Stimulated activated CD4-positive, alpha-beta T cell treated with anti-CD3 and anti-CD28 coated beads, Interleukin-15, amount 100 ng/mL, for 24 hours (primary cell): ENCODE measurements around the gene GSTA4.

ENCODE experiments used
- DNase-seq: peaks from one replicate; pipeline ENCODE4 v3.0.0-alpha.2; 2020

GSTA4 gene, protein sequence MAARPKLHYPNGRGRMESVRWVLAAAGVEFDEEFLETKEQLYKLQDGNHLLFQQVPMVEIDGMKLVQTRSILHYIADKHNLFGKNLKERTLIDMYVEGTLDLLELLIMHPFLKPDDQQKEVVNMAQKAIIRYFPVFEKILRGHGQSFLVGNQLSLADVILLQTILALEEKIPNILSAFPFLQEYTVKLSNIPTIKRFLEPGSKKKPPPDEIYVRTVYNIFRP

GRCh38 chr6:52995089-52995912 is at the start of gene GSTA4:
Gene GSTA4, minus strand, starts transcription at chr6:52995284. Its CDS starts 1,041 bp downstream, at chr6:52994243.
- DNase-seq, result peak; percentile 92

GRCh38 chr6:53044572-53044971 is 49.5 kb upstream of the GSTA4 start:
- DNase-seq, result no peak

- DNase-seq, result no peak
These were observed 49.0 kb upstream of the GSTA4 start for GRCh38 chr6:53044071-53044470.

GRCh38 chr6:53043581-53043980 is 48.5 kb upstream of the GSTA4 start:
- no peak for DNase-seq

DNA sequence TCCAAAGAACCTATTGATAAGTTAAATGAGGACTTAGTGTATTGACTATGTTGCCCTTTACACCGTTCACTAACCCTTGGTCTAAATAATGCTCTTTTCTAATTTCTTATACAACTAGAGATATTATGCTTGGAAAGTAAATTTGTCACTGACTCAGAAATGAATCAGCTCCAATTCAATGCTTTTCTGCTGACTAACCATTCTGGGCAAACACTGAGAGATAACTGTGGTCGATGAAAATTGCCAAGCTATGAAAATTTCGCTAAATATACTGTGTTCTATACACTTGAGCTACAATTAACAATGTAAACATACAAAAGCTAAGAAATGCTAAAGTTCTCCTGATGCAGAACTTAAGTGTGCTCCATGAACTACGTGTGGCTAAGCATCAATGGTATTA is 47.0 kb upstream of the GSTA4 start:
- DNase-seq, result no peak

DNA sequence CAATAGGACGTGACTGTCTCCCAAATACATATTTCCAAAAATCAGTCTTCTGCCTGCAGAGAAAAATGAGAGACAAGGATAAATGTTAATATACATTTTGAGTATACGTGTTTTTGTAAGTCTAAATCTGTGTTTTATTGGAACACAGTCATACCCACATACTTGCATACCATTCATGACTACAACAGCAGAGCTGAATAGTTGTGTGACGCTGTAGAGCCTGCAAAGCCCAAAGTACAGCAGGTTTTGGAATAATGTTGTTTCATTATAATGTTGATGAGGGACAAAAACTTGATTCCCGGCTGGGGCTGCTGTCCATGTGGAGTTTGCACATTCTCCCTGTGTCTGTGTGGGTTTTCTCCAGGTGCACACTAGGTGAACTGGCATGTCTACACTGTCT is 46.3 kb upstream of the GSTA4 start:
- no peak for DNase-seq

DNA sequence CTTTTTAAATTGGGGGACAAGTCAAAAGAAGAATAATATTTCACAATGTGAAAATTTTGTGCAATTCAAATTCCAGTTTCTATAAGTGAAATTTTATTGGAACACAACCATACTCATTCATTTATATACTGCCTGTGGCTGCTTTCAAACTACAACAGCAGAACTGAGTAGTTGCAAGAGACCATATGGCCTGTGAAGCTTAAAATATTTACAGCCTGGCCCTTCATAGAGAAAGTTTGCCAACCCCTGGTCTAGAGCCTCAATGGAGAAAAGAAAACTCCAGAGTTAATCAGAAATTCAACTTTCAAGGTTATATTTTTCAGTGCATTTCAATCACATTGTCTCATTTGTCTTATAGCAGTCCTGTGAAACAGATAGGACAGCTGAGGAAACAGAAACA is 43.5 kb upstream of the GSTA4 start:
- no peak for DNase-seq

DNA sequence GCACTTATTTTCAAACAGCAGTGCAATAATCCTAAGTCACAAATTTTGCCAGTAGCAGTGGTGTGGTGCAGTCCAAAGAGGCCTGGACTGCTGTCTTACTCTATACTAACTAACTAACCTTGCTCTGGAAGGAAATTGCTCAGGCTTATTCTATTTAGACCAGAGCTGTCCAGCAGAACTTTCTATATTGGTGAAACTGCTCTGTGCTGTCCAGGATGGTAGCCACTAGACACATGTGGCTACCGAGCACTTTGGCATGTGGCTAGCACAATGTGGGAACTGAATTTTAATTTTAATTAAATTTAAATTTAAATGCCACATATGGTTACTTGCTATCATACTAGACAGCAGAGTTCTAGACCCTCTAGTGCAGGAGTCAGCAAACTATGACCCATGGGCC is 43.1 kb upstream of the GSTA4 start:
- no peak for DNase-seq

DNA sequence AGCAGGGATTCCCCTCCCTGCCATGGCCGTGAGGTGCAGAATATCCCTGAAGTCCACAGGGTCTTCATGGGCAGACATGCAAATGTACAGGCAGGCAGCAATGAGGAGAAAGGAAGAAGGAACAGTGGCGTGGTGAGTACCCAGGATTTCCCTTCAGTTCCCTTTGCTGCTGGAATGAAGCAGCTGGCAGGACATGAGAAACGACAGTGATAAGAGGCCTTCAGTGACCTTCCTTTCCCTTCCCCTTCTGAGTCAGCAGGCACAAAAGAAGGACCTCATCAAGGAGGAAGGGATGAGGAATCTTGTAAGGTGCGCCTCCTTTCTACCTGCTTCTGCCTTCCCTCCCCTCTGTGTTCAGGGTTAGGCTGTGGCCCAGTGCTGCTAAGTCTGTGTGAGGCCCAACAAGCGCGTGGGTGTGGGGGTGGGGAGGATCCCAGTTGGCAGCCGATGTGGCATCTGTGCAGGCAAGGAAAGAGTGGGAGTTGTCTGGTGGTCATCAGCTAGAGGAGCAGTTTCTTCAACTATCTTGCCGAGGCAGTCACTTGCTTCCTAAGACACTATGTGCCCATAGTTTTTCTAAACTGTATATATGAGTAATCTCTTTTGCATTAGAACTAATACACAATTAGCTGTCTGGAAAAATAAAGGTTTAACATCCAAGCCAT is 40.6 kb upstream of the GSTA4 start:
- DNase-seq, result no peak

DNA sequence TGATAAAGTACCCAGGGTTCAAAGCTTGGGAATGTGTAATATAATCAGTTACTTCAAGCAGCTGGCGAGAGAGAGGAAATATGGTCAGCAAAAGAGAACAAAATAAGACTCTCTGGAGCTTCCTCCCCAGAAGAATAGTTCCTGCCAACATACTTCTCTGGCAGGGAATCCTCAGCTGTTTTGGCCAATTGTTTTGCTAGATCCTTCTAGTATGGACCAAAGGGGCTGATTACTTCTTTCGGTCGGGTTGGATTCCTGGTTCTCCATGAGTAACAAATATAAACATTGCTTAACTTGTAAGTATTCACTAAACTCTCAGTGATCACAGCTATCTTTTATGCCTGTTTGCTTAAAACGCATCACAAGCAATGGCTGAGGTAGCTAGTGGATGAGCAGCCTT is 38.7 kb upstream of the GSTA4 start:
- DNase-seq, result no peak

- no peak for DNase-seq
These were observed 37.8 kb upstream of the GSTA4 start for GRCh38 chr6:53032849-53033248.

- no peak for DNase-seq
These were observed 36.2 kb upstream of the GSTA4 start for GRCh38 chr6:53031281-53031680.

DNA sequence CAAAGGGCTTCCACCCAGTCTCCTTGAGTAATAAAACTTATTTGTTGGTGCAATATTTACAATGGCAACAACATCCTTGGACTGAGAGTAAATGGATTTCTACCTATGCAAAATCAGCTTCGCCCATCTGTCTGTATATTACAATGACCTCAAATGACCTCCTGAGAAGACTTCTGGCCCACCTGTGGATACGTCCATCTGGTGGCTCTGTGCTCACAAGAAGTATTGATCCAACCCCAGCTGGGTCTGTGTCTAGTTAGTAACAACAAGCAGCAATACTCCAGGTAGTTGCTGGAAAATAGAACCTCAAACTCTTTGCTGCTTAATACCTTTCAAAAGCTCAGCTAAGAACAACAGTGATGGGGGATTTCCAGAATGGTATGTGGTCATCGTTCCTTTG is 34.7 kb upstream of the GSTA4 start:
- no peak for DNase-seq

- no peak for DNase-seq
These were observed 34.2 kb upstream of the GSTA4 start for GRCh38 chr6:53029257-53029656.

DNA sequence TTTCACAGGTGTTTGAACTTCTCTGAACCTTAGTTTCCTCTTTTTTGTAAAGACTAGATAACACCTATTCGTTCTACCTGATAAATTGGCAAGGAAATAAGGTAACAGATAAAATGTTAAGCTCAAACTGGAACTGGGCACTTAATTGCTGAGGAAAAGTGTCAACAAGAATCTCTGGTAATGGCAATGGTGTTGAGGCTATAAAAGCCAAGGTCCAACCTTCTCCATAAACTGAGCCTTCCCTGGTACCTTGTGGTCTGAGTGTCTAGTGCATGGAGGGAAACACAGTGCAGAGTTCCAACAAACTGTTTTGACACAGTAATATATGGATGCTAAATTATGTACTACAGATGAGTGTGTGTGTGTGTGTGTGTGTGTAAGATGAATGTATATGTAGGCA is 33.4 kb upstream of the GSTA4 start:
- DNase-seq, result no peak

DNA sequence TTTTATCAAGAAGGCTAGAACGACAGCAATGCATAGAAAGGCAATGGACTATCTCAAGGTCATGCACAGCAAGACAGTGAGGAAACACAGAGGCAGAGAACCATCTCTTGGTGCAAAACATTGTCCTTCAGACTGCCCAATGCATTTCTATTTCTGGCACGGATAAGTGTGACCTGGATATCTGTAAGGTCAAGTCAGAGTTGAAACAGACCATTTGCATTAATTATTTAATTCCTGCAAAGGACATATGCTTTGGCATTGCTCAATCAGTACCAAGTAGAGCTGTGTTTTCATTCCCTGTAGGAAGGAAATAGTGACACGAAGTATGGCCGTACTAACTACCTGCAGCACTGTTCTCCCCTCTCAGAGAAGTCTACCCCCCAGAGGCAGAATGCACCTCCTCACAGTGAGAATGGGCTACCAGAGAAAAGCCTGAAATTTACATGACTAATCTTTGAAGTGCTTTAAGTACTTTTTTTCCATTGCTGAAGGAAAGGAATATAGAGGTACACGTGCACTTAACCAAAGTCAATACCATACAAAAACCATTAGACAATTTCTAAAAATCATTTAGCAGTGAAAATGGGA is 32.1 kb upstream of the GSTA4 start:
- DNase-seq, result no peak

DNA sequence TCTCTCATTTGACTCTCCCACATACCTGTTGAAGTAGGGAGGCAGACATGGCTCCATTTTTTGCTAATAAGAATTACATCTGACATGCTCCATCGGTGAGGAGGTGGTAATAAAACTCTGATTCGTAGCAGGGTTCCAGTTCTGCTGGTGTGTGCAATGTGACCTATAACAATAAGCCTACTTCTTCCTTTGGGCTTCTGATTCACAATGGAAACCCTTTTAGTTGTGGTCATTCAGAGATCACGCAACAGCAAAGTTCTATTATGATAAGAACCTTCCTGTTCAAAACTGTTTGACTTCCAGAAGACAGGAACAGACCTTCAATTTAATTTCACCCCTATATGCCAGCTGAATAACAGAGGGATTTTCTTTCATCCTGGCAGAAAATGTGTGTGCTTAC is 31.4 kb upstream of the GSTA4 start:
- DNase-seq, result no peak

DNA sequence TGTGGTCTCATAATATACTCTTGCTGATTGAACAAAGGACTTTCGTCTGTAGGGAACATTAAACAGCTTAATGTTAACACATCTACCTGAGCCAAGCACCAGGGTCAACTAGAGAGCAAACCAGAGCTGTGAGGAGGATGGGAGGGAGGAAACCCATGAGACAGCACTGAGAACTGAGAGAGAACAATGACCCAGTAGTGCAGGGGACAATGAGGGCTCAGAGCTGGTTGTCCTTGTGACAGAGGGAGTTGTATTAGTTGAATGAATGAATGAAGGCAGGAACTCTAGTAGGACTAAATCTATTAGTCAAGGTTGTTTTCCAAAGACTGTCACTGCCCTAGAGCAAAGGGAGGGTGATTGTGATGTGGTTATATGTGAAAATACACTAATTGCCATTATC is 28.2 kb upstream of the GSTA4 start:
- no peak for DNase-seq

DNA sequence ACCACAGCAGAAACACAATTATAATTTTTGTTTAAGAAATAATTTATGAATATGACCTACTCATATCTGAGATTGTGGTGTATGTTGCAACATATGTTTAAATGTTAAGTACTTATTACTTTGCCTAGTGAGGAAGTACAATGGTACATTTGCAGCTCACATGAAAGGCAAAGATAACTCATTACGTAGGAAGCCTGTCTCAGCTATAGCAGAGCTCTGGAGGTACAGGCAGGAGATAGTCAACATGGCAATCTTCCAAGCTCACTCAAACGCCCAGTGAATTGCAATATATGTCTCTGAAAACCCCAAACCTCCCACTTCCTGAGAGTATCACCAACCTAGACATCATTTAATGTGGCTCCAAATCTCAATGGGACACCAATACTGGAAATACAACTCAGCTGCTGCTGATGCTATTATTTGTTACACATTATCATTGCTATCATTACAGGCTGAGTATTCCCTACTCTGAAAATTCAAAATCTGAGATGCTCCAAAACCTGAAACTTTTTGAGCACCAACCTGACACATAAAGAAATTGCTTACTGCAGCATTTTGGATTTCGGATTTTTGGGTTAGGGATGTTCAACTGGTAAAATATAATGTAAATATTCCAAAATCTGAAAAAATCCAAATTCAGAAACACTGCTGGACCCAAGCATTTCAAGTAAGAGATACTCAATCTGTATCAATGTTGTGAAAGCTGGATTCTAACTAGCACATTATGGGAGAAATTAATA is 25.1 kb upstream of the GSTA4 start:
- no peak for DNase-seq

DNA sequence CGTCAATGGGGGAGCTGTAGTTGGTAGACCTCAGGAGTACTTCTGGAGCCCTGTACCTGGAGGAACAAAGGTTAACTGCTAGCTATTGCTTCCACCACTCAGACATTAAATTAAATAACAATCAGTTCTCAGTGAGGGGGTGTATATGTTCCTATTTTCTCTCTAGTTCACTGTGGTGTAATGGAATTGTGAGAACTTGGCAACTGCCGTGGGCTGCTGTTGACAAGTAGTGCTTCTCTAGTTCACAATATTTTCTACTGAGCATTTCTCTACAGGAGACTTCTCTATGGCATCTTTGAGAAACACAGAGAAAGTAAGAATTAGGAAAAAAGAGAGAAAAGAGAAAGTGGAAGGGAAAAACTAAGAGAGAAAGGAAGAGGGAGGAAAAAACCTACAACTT is 23.4 kb upstream of the GSTA4 start:
- DNase-seq, result no peak

- DNase-seq, result no peak
These were observed 20.4 kb upstream of the GSTA4 start for GRCh38 chr6:53015486-53015885.

DNA sequence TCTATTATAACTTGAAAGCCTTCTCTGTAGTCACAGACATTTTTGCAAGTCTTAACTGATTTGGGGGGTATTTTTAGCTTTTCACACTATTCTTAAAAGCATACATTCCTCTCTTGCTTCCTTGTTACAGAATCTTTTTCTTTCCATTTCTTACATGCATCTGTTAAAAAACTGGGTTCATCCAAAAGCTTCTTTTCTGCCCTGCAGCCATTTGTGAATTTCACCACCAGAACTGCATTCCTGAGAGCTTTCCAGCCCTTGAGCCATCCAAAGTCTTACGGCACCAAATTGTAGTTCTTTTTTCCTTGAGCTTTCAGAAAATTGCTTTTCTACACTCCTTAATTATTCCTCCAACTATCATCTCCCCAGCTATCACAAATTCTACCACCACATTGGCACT is 19.7 kb upstream of the GSTA4 start:
- DNase-seq, result no peak

DNA sequence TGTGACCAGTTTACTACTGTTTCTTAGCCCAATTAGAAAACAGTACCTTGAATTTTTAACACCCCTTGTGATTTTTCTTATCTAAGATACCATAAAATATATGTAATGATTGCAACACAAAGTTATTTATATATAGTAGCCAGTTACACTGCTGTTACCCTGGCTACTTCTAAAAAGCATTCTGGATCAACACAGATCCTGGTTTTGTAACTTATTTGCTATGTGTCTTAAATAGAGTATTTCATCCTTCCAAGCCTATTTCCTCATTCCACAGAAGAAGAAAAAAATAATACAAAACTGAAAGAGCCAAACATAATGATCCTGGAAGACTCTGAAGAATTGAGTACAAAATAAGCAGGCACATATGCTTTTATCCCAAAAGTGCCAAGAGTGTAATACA is 19.0 kb upstream of the GSTA4 start:
- no peak for DNase-seq
